ENCODE results near the gene PCGF1. TPM values are rescaled to one million over a fixed set of nuclear protein-coding genes. Genes with fewer than 3 reads are reported as not detected.
A peak's percentile ranks its signal among the peaks of the same experiment; 100 is the strongest.
"Not testable (repeated sequence)": the region's sequence is repeated elsewhere in the genome, so short reads cannot be mapped to it uniquely, and the experiment has no call there.

The PCGF1 gene
- total RNA-seq, 1 experiment from 2014 or later, result 28.1 TPM

DNA sequence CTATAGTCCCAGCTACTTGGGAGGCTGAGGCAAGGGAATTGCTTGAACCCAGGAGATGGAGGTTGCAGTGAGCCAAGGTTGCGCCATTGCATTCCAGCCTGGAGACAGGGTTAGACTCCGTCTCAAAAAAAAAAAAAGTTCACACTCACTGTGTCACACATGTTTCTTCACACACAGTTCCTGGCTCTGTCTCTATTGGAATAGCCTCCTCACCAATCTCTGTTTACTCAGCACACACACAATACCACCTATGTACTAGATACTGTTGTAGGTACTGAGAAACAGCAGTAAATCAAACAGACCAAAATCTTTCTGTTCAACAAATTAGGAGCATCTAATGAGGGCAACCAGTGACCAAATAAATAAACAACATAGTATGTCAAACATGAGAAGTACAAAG is 21.4 kb downstream of the PCGF1 start:
- Histone ChIP-seq H3T11ph (ENCODE audit: low read length) (no peak overlapping the region), H3K79me2 (ENCODE audit: insufficient read depth, low read length) (no peaks in the 10 kb centered on the region), H2BK12ac (ENCODE audit: insufficient read length, low read depth, low read length) (no peak overlapping the region), H3K9ac (ENCODE audit: extremely low read depth, insufficient read length, low read length) (no peak overlapping the region), H3K79me1 (ENCODE audit: insufficient read depth, low read depth, low read length, poor library complexity, severe bottlenecking) (no peaks in the 10 kb centered on the region), H2BK20ac (ENCODE audit: low read depth, low read length, poor library complexity, severe bottlenecking) (no peak overlapping the region), H4K5ac (ENCODE audit: insufficient read length, low read depth, low read length) (no peak overlapping the region), H2BK120ac (ENCODE audit: low read depth, low read length, poor library complexity, severe bottlenecking) (no peak overlapping the region), H4K20me1 (ENCODE audit: control insufficient read depth, insufficient read depth, insufficient read length) (no peaks in the 10 kb centered on the region), H2BK5ac (ENCODE audit: insufficient read length, low read length) (no peak overlapping the region), H3K23me2 (ENCODE audit: insufficient read length, low read depth, low read length, poor library complexity, severe bottlenecking) (peaks cover 8% of the 10 kb centered on the region), H2BK15ac (ENCODE audit: low read depth, low read length) (no peak overlapping the region), H3K9me3 (ENCODE audit: control insufficient read depth, low read depth, low read length) (no peaks in the 10 kb centered on the region), H3K56ac (ENCODE audit: insufficient read length, low read depth, low read length) (no peak overlapping the region), H3K4ac (ENCODE audit: low read depth, low read length) (no peak overlapping the region), H3K18ac (ENCODE audit: insufficient read length, low read depth, low read length) (no peak overlapping the region), H4K91ac (ENCODE audit: insufficient read length, low read depth, low read length) (no peak overlapping the region), H2AK5ac (ENCODE audit: insufficient read length, low read length) (no peak overlapping the region), H3K4me1 (ENCODE audit: insufficient read depth, low read length) (no peaks in the 10 kb centered on the region), H3K27me3 (ENCODE audit: insufficient read depth, low read length) (no peaks in the 10 kb centered on the region), H2AFZ (ENCODE audit: low read length) (no peak overlapping the region), H4K8ac (replicated peaks; ENCODE audit: insufficient read length, low read depth, low read length) (no peak overlapping the region), H3K4me2 (ENCODE audit: insufficient read depth, insufficient read length, low read length) (no peak overlapping the region), H3K14ac (ENCODE audit: insufficient read depth, low read length) (no peak overlapping the region), H3K27ac (ENCODE audit: insufficient read length, low read depth, low read length) (no peak overlapping the region), H3K23ac (ENCODE audit: insufficient read length, low read depth, low read length) (no peak overlapping the region)
- H3K27ac Mint-ChIP-seq, result no peak overlapping the region
- no peak for DNase-seq
- no peak for TF ChIP-seq CTCF (conservative IDR thresholded peaks at IDR 0.05)
- H3K4me1 Mint-ChIP-seq, result peaks cover 5 to 9% of the 10 kb centered on the region in 2 experiments
- no peaks in the 10 kb centered on the region for H3K9me3 Mint-ChIP-seq
- no CpG with 5 or more reads among the region's 2 CpGs for WGBS (ENCODE audit: extremely low coverage, insufficient read length, low lambda C conversion rate)
- H3K4me3 Mint-ChIP-seq, result no peak overlapping the region
- peaks cover 14 to 41% (median 34%) of the 10 kb centered on the region in 3 experiments for H3K36me3 Mint-ChIP-seq (ENCODE audit: insufficient read depth in 1 of 3, low read depth in 3 of 3)
- no peaks in the 10 kb centered on the region for H3K27me3 Mint-ChIP-seq (ENCODE audit: low read depth)

DNA sequence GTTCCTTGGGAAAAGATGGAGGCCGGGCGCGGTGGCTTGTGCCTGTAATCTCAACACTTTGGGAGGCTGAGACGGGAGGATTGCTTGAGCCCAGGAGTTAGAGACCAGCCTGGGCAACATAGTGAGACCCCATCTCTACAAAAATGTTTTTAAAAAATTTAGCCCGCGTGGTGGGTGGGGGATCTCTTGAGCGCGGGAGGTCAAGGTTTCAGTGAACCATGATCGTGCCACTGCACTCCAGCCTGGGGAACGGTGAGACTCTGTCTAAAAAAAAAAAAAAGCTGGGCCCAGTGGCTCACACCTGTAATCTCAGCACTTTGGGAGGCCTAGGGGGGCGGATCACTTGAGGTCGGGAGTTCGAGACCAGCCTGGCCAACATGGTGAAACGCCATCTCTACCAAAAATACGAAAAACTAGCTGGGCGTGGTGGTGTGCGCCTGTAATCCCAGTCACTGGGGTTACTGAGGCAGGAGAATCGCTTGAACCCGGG is 23.8 kb downstream of the PCGF1 start:
- H4K8ac ChIP-seq (replicated peaks; ENCODE audit: insufficient read length, low read depth, low read length); H3K4ac ChIP-seq (ENCODE audit: low read depth, low read length); H2AK5ac ChIP-seq (ENCODE audit: insufficient read length, low read length); H2BK5ac ChIP-seq (ENCODE audit: insufficient read length, low read length); H3K27ac ChIP-seq (ENCODE audit: insufficient read length, low read depth, low read length); H2BK120ac ChIP-seq (ENCODE audit: low read depth, low read length, poor library complexity, severe bottlenecking); H3K56ac ChIP-seq (ENCODE audit: insufficient read length, low read depth, low read length); H3T11ph ChIP-seq (ENCODE audit: low read length); H3K27me3 Mint-ChIP-seq (ENCODE audit: low read depth); H3K79me2 ChIP-seq (ENCODE audit: insufficient read depth, low read length); H4K5ac ChIP-seq (ENCODE audit: insufficient read length, low read depth, low read length); H3K4me1 ChIP-seq (ENCODE audit: insufficient read depth, low read length); H4K91ac ChIP-seq (ENCODE audit: insufficient read length, low read depth, low read length); H3K14ac ChIP-seq (ENCODE audit: insufficient read depth, low read length); H3K27me3 ChIP-seq (ENCODE audit: insufficient read depth, low read length); H2BK15ac ChIP-seq (ENCODE audit: low read depth, low read length); H2BK12ac ChIP-seq (ENCODE audit: insufficient read length, low read depth, low read length); DNase-seq; H3K23ac ChIP-seq (ENCODE audit: insufficient read length, low read depth, low read length); H3K18ac ChIP-seq (ENCODE audit: insufficient read length, low read depth, low read length); H3K9me3 ChIP-seq (ENCODE audit: control insufficient read depth, low read depth, low read length); H3K9me3 Mint-ChIP-seq; H2BK20ac ChIP-seq (ENCODE audit: low read depth, low read length, poor library complexity, severe bottlenecking); H4K20me1 ChIP-seq (ENCODE audit: control insufficient read depth, insufficient read depth, insufficient read length); H2AFZ ChIP-seq (ENCODE audit: low read length); H3K23me2 ChIP-seq (ENCODE audit: insufficient read length, low read depth, low read length, poor library complexity, severe bottlenecking); H3K79me1 ChIP-seq (ENCODE audit: insufficient read depth, low read depth, low read length, poor library complexity, severe bottlenecking): not testable (repeated sequence)
- peak overlapping the region; percentile 81 for H3K4me2 ChIP-seq (ENCODE audit: insufficient read depth, insufficient read length, low read length)
- peak overlapping the region; percentile 30 for H3K9ac ChIP-seq (ENCODE audit: extremely low read depth, insufficient read length, low read length)
- no CpG with 5 or more reads among the region's 19 CpGs for WGBS (ENCODE audit: extremely low coverage, insufficient read length, low lambda C conversion rate)
- Mint-ChIP-seq H3K36me3 (ENCODE audit: insufficient read depth in 1 of 3, low read depth in 3 of 3) (peaks cover 4 to 46% (median 35%) of the 10 kb centered on the region in 3 experiments), H3K4me3 (peak overlapping the region; percentile 100), H3K27ac (peak overlapping the region in 2 of 3 experiments; percentile 99; a peak in 4 of 7 replicates), H3K4me1 (peaks cover 9 to 13% of the 10 kb centered on the region in 2 experiments)

Data from H9 (cell line).